GM19023 (cell line): ENCODE data around the gene RAB26.
"Not testable (repeated sequence)": the region's sequence is repeated elsewhere in the genome, so short reads cannot be mapped to it uniquely, and the experiment has no call there.

ENCODE experiments used
- ATAC-seq: cut with Tn5 transposase; IDR thresholded peaks from one replicate; pipeline ENCODE4 v1.9.1; 2021; ENCODE audit warnings: mild to moderate bottlenecking, moderate library complexity; ENCODE audit not compliant: unreplicated experiment

Gene RAB26

GRCh38 chr16:2116428-2116827, 32.0 kb upstream of the RAB26 start:
- ATAC-seq: not testable (repeated sequence)

DNA sequence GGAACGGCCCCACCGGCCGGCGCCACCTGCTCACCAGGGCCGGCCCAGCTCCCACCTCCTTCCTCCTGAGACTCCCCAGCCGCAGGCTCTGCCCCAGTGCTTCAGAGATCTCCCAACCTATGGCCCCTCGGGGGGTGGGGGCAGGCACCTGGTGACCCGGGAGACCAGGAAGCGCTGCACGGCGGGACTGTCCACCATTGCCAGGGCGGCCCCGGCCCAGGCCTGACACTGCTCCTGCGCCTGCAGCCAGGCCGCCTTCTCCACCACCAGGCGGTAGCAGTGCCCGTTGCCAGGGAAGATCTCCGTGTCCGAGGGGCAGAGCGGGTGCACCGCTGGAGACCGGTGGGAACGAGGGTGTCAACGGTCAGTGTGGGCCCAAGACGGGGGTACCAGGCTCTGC, 31.1 kb upstream of the RAB26 start:
- ATAC-seq: not testable (repeated sequence)

DNA sequence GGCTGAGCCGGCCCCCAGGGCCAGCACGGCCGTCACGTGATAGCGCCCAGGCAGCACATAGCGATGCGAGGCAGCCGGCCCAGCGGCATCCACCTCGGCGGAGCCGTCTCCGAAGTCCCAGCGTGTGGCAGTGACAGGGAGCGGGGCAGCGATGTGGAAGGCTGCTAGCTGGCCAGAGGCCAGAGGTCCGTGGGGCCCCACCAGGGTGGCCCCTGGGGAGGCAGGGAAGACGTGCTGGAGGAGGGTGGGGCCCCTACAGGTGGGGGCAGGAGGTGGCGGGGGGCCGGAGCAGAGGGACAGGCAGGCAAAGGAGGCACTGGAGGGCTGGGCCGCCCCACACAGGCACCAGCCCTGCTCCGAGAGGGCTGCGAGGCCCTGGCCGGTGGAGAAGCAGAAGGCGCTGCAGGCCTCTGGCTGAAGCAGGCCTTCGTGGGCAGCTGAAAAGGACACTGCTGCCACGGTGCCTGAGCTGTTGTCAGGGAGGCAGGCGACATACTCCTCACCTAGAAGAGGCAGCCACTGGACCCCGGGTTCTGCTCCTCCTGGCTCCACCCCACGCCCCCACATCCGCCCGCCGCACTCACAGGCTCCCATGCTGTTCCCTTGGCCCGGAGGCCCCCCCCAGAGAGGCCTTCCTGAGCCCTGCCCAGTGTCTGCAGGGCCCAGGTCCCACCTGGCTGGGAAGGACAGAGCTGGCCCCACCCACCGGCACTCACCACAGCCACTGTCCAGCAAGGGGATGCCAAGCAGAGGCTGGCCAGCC, 30.3 kb upstream of the RAB26 start:
- ATAC-seq: not testable (repeated sequence)

GRCh38 chr16:2121325-2121724, 27.1 kb upstream of the RAB26 start:
- not testable (repeated sequence) for ATAC-seq

DNA sequence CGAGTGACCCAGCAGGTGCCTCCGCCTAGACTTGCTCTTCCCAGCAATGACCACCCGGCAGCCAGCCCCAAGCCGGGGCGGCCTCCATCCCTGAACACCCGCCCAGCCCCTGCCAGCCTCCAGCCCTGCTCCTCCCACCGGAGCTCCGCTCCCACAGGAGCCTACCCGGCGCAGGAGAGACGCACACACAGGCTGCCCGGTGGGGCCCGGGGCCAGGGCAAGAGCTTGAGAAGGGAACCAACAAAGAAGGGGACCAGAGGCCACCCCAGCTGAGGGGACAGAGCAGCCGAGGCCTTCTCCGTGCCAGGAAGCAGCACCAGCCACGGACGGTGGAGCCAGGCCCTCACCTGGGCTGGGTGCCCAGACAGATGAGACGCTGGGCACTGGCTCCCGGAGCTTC, 26.6 kb upstream of the RAB26 start:
- no peak for ATAC-seq

DNA sequence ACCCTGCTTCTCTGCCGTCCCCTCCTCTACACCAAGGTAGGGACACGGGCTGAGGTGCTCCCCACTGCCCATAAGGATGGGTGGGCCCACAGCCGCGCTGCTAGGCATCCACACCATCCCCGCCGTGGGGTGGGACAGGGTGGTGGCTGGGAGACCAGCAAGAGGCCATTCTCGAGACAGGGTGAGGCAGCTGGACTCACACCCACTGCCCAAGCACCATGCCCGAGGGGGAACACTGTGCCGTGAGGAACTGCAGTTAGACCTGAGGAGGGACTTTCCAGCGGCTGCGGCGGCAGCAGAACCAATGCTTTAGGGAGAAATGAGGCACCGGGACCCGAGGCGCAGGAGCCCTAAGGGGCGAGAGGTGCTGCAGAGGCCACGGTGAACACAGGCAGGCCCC, 26.0 kb upstream of the RAB26 start:
- ATAC-seq: no peak

- ATAC-seq: not testable (repeated sequence)
These were observed 25.3 kb upstream of the RAB26 start for GRCh38 chr16:2122934-2123683.

- ATAC-seq: not testable (repeated sequence)
These were observed 24.6 kb upstream of the RAB26 start for GRCh38 chr16:2123706-2124376.

DNA sequence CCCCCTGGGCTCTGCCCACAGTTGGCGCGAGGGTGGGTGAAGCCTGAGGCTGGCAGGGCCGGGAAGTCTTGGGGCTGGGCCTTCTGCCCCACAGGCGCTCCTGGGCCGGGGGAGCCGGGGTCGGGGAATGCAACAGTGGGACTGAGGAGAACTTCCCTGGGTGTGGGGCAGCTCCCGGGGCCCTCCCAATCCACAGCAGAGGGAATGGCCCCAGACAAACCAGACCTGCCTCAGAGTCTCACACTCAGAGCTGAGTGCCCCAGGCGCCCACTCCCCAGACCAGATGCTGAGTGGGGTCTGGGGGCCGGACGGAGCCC, 24.1 kb upstream of the RAB26 start:
- ATAC-seq: not testable (repeated sequence)

DNA sequence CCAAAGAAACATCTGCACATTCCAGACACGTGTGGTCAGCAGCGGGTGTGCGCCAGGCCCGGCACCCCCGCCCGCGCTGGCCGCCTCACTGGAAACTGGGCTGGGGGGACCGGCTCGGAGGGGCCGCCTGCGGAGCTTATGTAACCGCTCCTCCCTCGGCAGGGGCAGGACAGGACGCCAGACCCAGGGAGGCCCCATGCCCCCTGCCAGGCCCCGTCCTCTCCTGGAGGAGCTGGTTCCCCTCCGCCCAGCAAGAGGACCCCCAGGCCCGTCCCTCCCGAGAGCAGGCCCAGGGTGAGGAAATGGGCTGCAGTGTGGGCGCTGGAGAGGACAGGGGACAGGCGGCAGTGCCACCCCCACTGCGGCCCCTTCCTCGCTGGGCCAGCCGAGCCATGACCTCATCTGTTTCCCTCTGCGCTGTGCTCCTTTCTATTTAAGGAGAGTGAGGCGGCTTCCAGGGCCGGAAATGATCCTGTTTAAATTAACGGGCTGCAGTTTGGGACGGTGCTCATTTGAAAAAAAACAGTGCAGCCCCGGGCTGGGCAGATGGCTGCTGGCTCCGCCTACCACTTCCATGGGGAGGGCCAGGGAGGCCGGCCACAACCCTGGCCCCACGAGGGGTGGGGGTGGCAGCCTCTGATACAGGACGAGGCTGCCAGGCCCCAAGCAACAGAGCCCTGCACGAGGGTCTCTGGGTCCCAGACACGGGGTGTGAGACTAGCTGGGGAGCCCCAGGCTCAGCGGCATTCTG, 23.6 kb upstream of the RAB26 start:
- ATAC-seq: not testable (repeated sequence)

DNA sequence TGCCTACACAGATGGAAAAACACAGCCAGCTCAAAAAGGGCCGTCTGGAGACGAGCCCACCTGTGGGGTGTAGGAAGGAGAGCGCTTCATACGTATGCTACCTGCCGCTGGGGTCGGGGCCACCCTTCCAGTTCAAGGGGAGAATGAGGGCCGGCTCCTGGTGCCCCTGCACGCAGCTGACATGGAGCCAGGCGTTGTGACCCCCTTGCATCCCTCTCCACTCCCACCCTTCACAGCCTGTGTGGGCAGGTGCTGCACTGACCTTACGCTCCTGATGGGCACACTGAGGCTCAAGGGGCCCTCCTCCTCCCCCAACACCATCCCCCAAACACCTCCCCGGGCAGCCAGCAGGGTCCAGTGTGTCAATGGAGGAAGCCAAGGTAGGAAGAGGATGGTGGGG, 22.8 kb upstream of the RAB26 start:
- ATAC-seq: not testable (repeated sequence)

DNA sequence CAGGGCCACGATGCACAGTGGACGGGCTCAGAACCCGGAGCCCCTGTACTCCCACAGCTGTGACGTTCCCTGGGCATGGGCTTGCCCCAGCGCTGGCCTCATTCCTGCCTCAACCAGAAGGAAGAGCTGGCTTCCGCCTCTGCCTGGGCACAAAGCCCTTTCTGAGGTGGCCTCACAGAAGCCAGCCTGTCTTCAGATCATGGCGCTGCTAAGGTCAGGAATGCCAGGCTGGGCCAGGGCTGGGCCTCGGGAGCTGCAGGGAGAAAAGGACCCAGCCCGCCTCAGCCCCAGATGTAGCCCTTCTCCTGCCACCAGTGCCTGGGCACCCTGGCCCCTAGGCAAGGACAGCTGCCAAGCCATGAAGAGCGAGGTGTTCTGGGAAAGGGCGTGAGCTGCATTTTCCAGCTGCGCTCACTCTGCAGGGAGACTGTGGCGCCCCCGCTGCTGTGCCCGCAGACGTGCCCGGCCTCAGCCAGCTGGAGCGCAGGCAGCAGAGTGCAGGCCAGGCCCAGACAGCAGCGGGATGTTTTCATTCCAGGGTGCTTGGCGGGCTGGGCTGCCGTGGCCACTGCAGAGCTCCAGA, 22.2 kb upstream of the RAB26 start:
- not testable (repeated sequence) for ATAC-seq

DNA sequence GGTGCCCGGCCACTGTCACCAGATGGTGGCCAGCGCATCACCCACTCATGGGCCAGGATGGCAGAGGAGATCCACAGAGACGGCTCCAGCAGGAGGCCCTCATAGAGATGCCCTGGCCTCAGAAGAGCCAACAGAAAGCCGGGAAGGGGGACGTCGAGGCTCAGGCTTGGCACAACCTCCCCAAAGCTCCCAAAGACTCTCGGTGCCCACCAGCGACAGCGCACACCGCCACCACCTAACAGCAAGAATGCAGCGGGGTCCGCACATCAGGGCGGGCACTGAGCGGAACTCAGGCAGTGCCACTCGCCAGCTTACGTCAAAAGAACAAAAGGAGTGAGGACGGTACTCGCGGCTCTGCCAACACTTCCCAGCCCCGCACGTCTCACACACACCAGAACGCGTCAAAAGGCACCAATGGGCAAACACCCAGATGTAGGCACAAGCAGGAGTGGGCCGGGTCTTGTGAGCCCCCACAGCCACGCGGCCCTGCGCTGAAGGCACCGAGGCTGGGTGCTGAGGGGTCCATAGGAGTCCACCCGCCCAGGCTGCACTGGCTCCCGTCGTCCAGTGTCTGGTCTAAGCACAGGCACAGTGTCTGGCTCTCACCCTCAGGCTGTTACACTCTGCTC, 21.4 kb upstream of the RAB26 start:
- not testable (repeated sequence) for ATAC-seq

- ATAC-seq: not testable (repeated sequence)
These were observed 20.7 kb upstream of the RAB26 start for GRCh38 chr16:2127630-2128280.

DNA sequence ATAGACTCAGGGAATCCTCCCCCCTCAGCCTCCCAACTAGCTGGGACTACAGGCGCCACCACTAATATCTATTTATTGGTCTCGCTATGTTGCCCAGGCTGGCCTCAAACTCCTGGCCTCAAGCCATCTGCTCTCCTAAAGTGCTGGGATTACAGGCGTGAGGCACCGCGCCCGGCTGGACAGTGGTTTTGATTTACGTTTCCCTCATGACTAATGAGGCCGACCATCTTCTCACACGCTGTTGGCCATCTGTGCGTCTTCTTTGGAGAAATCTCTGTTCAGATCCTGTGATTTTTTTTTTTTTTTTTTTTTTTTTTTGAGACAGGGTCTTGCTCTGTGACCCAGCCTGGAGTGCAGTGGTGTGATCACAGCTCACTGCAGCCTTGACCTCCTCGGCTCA, 19.2 kb upstream of the RAB26 start:
- ATAC-seq: not testable (repeated sequence)

DNA sequence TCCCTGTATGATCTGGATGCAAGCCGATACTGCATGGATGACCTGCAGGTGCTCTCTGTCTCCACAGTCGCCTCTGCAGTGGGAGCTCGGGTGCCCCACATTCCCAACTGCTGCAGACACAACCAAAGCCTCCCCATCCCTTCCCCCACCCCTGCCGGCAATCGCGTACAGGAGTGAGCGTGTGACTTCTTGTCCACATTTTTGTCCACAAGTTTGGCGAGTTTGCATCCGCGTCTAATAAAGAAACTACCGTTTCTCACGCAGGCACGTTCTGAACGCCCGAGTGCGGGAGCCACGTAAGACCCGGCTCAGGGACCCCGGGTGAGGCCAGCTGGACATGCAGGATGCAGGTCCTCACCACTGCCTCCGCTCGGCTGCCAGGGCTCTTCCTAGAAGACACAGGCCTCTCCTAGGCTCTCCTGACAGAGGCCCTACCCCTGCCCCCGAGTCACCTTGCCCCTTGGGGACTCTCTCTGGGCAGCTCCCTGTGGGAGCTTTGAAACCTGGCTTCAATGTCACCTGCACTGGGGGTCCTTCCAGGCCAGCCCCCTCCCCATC, 18.5 kb upstream of the RAB26 start:
- not testable (repeated sequence) for ATAC-seq

GRCh38 chr16:2133797-2134196, 14.6 kb upstream of the RAB26 start:
- not testable (repeated sequence) for ATAC-seq

DNA sequence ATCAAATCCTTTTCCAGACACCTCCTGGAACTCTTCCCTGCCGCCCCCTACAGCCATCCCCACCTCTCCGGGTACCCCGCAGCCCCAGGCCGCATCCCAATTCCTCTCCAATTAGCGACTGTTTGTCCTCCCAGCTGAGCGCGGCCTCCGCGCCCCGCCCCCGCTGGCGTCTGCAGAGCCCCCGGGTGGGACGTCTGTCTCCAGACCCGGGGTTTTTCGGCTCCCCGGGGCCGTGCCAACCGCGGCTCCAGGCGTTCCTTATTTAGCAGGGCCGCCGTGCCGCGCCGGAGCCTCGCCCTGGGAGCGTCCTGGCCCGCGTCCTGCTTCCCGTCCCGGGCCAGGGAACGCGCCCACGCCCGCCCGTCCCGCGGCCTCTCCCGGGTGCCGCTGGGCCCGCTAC, 13.4 kb upstream of the RAB26 start:
- not testable (repeated sequence) for ATAC-seq

DNA sequence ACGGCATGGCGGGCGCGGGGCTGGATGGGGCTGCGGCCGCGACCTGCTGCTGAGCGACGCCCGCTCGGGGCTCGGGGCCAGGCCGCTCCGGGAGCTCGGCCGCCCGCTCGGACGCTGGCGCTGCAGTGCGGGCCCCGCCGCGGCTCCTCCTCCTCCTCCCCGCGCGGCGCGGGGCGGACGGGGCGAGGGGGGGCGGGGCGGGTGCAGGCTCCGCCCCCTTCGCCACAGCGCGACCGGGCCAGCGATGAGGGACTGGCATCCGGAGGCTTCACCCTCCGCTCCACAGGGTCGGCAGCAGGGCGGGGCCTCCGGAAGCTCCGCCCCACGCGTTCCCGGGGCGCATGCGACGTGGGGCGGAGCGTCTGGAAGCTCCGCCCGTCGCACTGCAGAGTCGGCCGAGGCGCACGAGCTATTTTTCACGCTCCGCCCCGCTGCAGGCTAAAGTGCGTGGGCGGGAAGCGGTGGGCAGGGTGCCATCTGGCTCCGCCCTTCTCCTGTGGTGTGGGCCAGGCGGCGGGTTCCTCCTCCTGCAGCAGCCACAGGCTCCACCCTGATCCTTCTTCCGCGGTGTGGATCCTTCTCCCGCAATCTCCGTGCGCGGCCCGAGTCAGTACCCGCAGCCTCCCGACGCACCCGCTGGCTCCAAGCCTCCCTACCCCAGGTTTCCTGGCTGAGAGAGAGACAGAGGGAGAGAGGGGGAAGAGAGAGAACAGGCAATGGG, 12.5 kb upstream of the RAB26 start, which contains the start of gene PKD1:
Gene PKD1 (minus strand): TSS at position 129 of the 721 bp plus-strand sequence. CDS start 209 bp downstream, outside the sequence.
- not testable (repeated sequence) for ATAC-seq
